Gastrocnemius medialis (tissue), 4 donors: ENCODE measurements around the gene PCCA. TPM values are rescaled to one million over a fixed set of nuclear protein-coding genes. Genes with fewer than 3 reads are reported as not detected.

ENCODE experiments used
- ATAC-seq, 2 donors: fragments of 150-250 bp; one replicate each; pipeline ENCODE4 v1.9.1; 2016
- DNase-seq, 2 donors: peaks; one replicate each; pipeline ENCODE4 v3.0.0-alpha.2; 2019
- H3K27ac ChIP-seq, 4 donors: fragments of 200-600 bp; sonication (generic); 1 replicate in 1 of 4; 2 replicates in 3 of 4; pipeline ENCODE4 v1.5.1; 2016 to 2018; ENCODE audit warnings: mild to moderate bottlenecking in 2 of 4, moderate library complexity in 1 of 4
- H3K27me3 ChIP-seq, 3 donors: fragments of 200-600 bp; sonication (generic) in 2 of 3; 1 replicate in 1 of 3; 2 replicates in 2 of 3; pipeline versions ENCODE4 v1.5.1 to v1.6.0; 2016 to 2019; ENCODE audit warnings: mild to moderate bottlenecking in 1 of 3, moderate library complexity in 1 of 3
- H3K36me3 ChIP-seq, 2 donors: fragments of 200-600 bp; sonication (generic) in 1 of 2; one replicate each; pipeline ENCODE4 v1.5.1; 2017 to 2018
- H3K4me1 ChIP-seq, 2 donors: fragments of 200-600 bp; sonication (generic) in 1 of 2; one replicate each; pipeline ENCODE4 v1.5.1; 2016 to 2017; ENCODE audit warnings: mild to moderate bottlenecking in 2 of 2
- H3K4me3 ChIP-seq, 4 donors: fragments of 200-600 bp; sonication (generic) in 3 of 4; 1 replicate in 1 of 4; 2 replicates in 3 of 4; pipeline ENCODE4 v1.5.1; 2016 to 2019; ENCODE audit warnings: mild to moderate bottlenecking in 2 of 4
- H3K9me3 ChIP-seq, 3 donors: fragments of 200-600 bp; sonication (generic) in 2 of 3; 1 replicate in 1 of 3; 2 replicates in 2 of 3; pipeline ENCODE4 v1.5.1; 2016 to 2019
- CTCF ChIP-seq, 5 experiments: fragments of 450-650 bp in 3 of 5; fragments of 200-600 bp in 2 of 5; sonication (generic) in 2 of 5; IDR thresholded peaks in 4 of 5; conservative IDR thresholded peaks in 1 of 5; 1 replicate in 4 of 5; 2 replicates in 1 of 5; pipeline ENCODE4 v1.5.1; 2016 to 2019; ENCODE audit warnings: antibody characterized with exemption in 5 of 5, mild to moderate bottlenecking in 3 of 5, moderate library complexity in 3 of 5
- POLR2A ChIP-seq, 2 donors: fragments of 450-650 bp; IDR thresholded peaks; one replicate each; pipeline ENCODE4 v1.6.1; 2017; ENCODE audit warnings: antibody characterized with exemption in 2 of 2, mild to moderate bottlenecking in 2 of 2, moderate library complexity in 2 of 2
- in situ Hi-C, 4 donors: fragments of 200-750 bp; cut with MboI; loops; one replicate each; pipeline versions ENCODE4 v1.15.0 to v1.8.0; 2017; ENCODE audit warnings: low sequenced_read_pairs in 4 of 4
- intact Hi-C: fragments of 100-400 bp; cut with DNase I; formaldehyde crosslinking; loops from one replicate; pipeline ENCODE4 v1.15.1; 2023; ENCODE audit warnings: low total_unique reads
- total RNA-seq, 4 donors: library from RNA; depleted of rRNA; stranded (reverse); fragments of >200 nt; gene quantifications; one replicate each; pipeline versions ENCODE4 v1.1.0 to v1.2.3, GENCODE V29; 2016

The PCCA gene
- total RNA-seq, 4 donors from 2014 or later, result 7.5 to 19.5 (median 10.8) TPM

GRCh38 chr13:100561158-100561499 is 472.2 kb downstream of the PCCA start:
- no peak for ATAC-seq
- intact Hi-C loops, result no loop called here

GRCh38 chr13:100561599-100562204 is 472.8 kb downstream of the PCCA start:
- intact Hi-C loops, result no loop called here

More at GRCh38 chr13:100561158-100561499, 472.2 kb downstream of the PCCA start:
- TF ChIP-seq POLR2A (IDR thresholded peaks at IDR 0.05), result no peak
- H3K9me3 ChIP-seq, result no peaks in the 10 kb centered on the region
- no peak overlapping the region for H3K4me3 ChIP-seq
- in situ Hi-C loops, result no loop called here
- H3K36me3 ChIP-seq, result no peaks in the 10 kb centered on the region
- H3K27me3 ChIP-seq, result no peaks in the 10 kb centered on the region
- no peak for DNase-seq
- peak overlapping the region in 3 of 4 donors; percentile 50 to 76 (median 60) for H3K27ac ChIP-seq
- H3K4me1 ChIP-seq, result peaks cover 8 to 13% of the 10 kb centered on the region in 2 donors

GRCh38 chr13:100563779-100564178 is 474.9 kb downstream of the PCCA start:
- Histone ChIP-seq H3K4me1 (peaks cover 8 to 13% of the 10 kb centered on the region in 2 donors), H3K27me3 (no peaks in the 10 kb centered on the region), H3K27ac (no peak overlapping the region), H3K9me3 (no peaks in the 10 kb centered on the region), H3K36me3 (no peaks in the 10 kb centered on the region), H3K4me3 (no peak overlapping the region)
- in situ Hi-C loops, result no loop called here
- DNase-seq (no peak), ATAC-seq (no peak)
- intact Hi-C loops, result no loop called here
- TF ChIP-seq POLR2A (IDR thresholded peaks at IDR 0.05), result no peak
- no peak for TF ChIP-seq CTCF (IDR thresholded peaks at IDR 0.05 in 4 of 5, conservative IDR thresholded peaks at IDR 0.05 in 1 of 5)

More at GRCh38 chr13:100561599-100562204, 472.8 kb downstream of the PCCA start:
- in situ Hi-C loops, result no loop called here
- no peak for ATAC-seq
- Histone ChIP-seq H3K27ac (no peak overlapping the region), H3K27me3 (no peaks in the 10 kb centered on the region), H3K9me3 (no peaks in the 10 kb centered on the region), H3K4me3 (no peak overlapping the region), H3K36me3 (no peaks in the 10 kb centered on the region), H3K4me1 (peaks cover 8 to 13% of the 10 kb centered on the region in 2 donors)
- TF ChIP-seq POLR2A (IDR thresholded peaks at IDR 0.05), result no peak
- no peak for TF ChIP-seq CTCF (IDR thresholded peaks at IDR 0.05 in 4 of 5, conservative IDR thresholded peaks at IDR 0.05 in 1 of 5)
- DNase-seq, result no peak

GRCh38 chr13:100564444-100565223 is 475.7 kb downstream of the PCCA start:
- no peak overlapping the region for H3K27ac ChIP-seq
- TF ChIP-seq CTCF (IDR thresholded peaks at IDR 0.05 in 4 of 5, conservative IDR thresholded peaks at IDR 0.05 in 1 of 5) (no peak), POLR2A (IDR thresholded peaks at IDR 0.05) (no peak)
- peaks cover 8 to 13% of the 10 kb centered on the region in 2 donors for H3K4me1 ChIP-seq
- H3K9me3 ChIP-seq, result no peaks in the 10 kb centered on the region
- in situ Hi-C loops, result no loop called here
- no peaks in the 10 kb centered on the region for H3K27me3 ChIP-seq
- ATAC-seq (no peak), DNase-seq (no peak)
- H3K4me3 ChIP-seq, result no peak overlapping the region
- H3K36me3 ChIP-seq, result no peaks in the 10 kb centered on the region
- intact Hi-C loops, result no loop called here

GRCh38 chr13:100565286-100565685 is 476.4 kb downstream of the PCCA start:
- Histone ChIP-seq H3K36me3 (no peaks in the 10 kb centered on the region), H3K4me1 (peaks cover 7 to 8% of the 10 kb centered on the region in 2 donors), H3K4me3 (no peak overlapping the region), H3K27me3 (no peaks in the 10 kb centered on the region), H3K9me3 (no peaks in the 10 kb centered on the region), H3K27ac (no peak overlapping the region)
- DNase-seq (no peak), ATAC-seq (no peak)
- TF ChIP-seq POLR2A (IDR thresholded peaks at IDR 0.05) (no peak), CTCF (IDR thresholded peaks at IDR 0.05 in 4 of 5, conservative IDR thresholded peaks at IDR 0.05 in 1 of 5) (no peak)
- intact Hi-C loops (no loop called here), in situ Hi-C loops (no loop called here)
